ENCODE data around the gene AMMECR1.
A peak's percentile ranks its signal among the peaks of the same experiment; 100 is the strongest.

Gene AMMECR1

GRCh38 chrX:110222497-110223257, 95.2 kb downstream of the AMMECR1 start:
- DNase-seq (ENCODE audit: low read depth), result no peak
- no peak overlapping the region for H3K4me3 ChIP-seq (ENCODE audit: low read depth, low read length)

- H3K4me3 ChIP-seq (ENCODE audit: low read depth, low read length), result no peak overlapping the region
- DNase-seq (ENCODE audit: low read depth), result no peak
Observed at GRCh38 chrX:110219920-110220319, 98.0 kb downstream of the AMMECR1 start.

- no peak overlapping the region for H3K4me3 ChIP-seq (ENCODE audit: low read depth, low read length)
- peak; percentile 81 for DNase-seq (ENCODE audit: low read depth)
Observed at GRCh38 chrX:110218591-110218990, 99.3 kb downstream of the AMMECR1 start.

GRCh38 chrX:110216027-110216426, 101.9 kb downstream of the AMMECR1 start:
- DNase-seq (ENCODE audit: low read depth), result no peak
- H3K4me3 ChIP-seq (ENCODE audit: low read depth, low read length), result no peak overlapping the region

- no peak overlapping the region for H3K4me3 ChIP-seq (ENCODE audit: low read depth, low read length)
- no peak for DNase-seq (ENCODE audit: low read depth)
Observed at GRCh38 chrX:110215411-110215810, 102.5 kb downstream of the AMMECR1 start.

- no peak overlapping the region for H3K4me3 ChIP-seq (ENCODE audit: low read depth, low read length)
- DNase-seq (ENCODE audit: low read depth), result no peak
Observed at GRCh38 chrX:110214684-110215083, 103.2 kb downstream of the AMMECR1 start.

- H3K4me3 ChIP-seq (ENCODE audit: low read depth, low read length), result no peak overlapping the region
- DNase-seq (ENCODE audit: low read depth), result no peak
Observed at GRCh38 chrX:110213183-110213582, 104.7 kb downstream of the AMMECR1 start.

GRCh38 chrX:110212299-110212698, 105.6 kb downstream of the AMMECR1 start:
- H3K4me3 ChIP-seq (ENCODE audit: low read depth, low read length), result no peak overlapping the region
- DNase-seq (ENCODE audit: low read depth), result no peak

GRCh38 chrX:110211340-110211739, 106.5 kb downstream of the AMMECR1 start:
- H3K4me3 ChIP-seq (ENCODE audit: low read depth, low read length), result no peak overlapping the region
- DNase-seq (ENCODE audit: low read depth), result no peak

- no peak overlapping the region for H3K4me3 ChIP-seq (ENCODE audit: low read depth, low read length)
- DNase-seq (ENCODE audit: low read depth), result peak; percentile 75
Observed at GRCh38 chrX:110210417-110211139, 107.3 kb downstream of the AMMECR1 start.

- DNase-seq (ENCODE audit: low read depth), result no peak
- no peak overlapping the region for H3K4me3 ChIP-seq (ENCODE audit: low read depth, low read length)
Observed at GRCh38 chrX:110208092-110208491, 109.8 kb downstream of the AMMECR1 start.

- DNase-seq (ENCODE audit: low read depth), result peak; percentile 62
- H3K4me3 ChIP-seq (ENCODE audit: low read depth, low read length), result no peak overlapping the region
Observed at GRCh38 chrX:110204986-110205385, 112.9 kb downstream of the AMMECR1 start.

- no peak for DNase-seq (ENCODE audit: low read depth)
- H3K4me3 ChIP-seq (ENCODE audit: low read depth, low read length), result no peak overlapping the region
Observed at GRCh38 chrX:110201799-110202198, 116.1 kb downstream of the AMMECR1 start.

GRCh38 chrX:110194977-110195376, 122.9 kb downstream of the AMMECR1 start:
- H3K4me3 ChIP-seq (ENCODE audit: low read depth, low read length), result no peak overlapping the region
- no peak for DNase-seq (ENCODE audit: low read depth)

GRCh38 chrX:110192516-110192915, 125.4 kb downstream of the AMMECR1 start:
- no peak for DNase-seq (ENCODE audit: low read depth)

GRCh38 chrX:110188701-110189558, 129.0 kb downstream of the AMMECR1 start:
- no peak overlapping the region for H3K4me3 ChIP-seq (ENCODE audit: low read depth, low read length)
- DNase-seq (ENCODE audit: low read depth), result no peak

More at GRCh38 chrX:110192516-110192915, 125.4 kb downstream of the AMMECR1 start:
- no peak overlapping the region for H3K4me3 ChIP-seq (ENCODE audit: low read depth, low read length)

- H3K4me3 ChIP-seq (ENCODE audit: low read depth, low read length), result no peak overlapping the region
Observed at GRCh38 chrX:110183314-110183713, 134.6 kb downstream of the AMMECR1 start.

GRCh38 chrX:110182865-110183264, 135.0 kb downstream of the AMMECR1 start:
- no peak for DNase-seq (ENCODE audit: low read depth)
- no peak overlapping the region for H3K4me3 ChIP-seq (ENCODE audit: low read depth, low read length)

More at GRCh38 chrX:110183314-110183713, 134.6 kb downstream of the AMMECR1 start:
- DNase-seq (ENCODE audit: low read depth), result no peak

GRCh38 chrX:110182362-110182761, 135.5 kb downstream of the AMMECR1 start:
- DNase-seq (ENCODE audit: low read depth), result no peak
- H3K4me3 ChIP-seq (ENCODE audit: low read depth, low read length), result no peak overlapping the region

Measured in skeletal muscle cell (primary cell).